GM13976 (cell line): ENCODE results near the gene PROSER3.
"Not testable (repeated sequence)": the region's sequence is repeated elsewhere in the genome, so short reads cannot be mapped to it uniquely, and the experiment has no call there.

Source experiments
- DNase-seq: peaks from one replicate; pipeline ENCODE4 v3.0.0; 2012; ENCODE audit warnings: low spot score
- CTCF ChIP-seq: IDR thresholded peaks from 2 replicates; pipeline ENCODE4 v1.5.1; 2012; ENCODE audit warnings: borderline replicate concordance, mild to moderate bottlenecking; ENCODE audit not compliant: insufficient read depth; ENCODE audit errors: extremely low read depth, missing control alignments, control extremely low read depth
- in situ Hi-C: fragments of 300-500 bp; cut with MboI; formaldehyde crosslinking; loops from one replicate; pipeline ENCODE4 v1.12.0; 2022; ENCODE audit warnings: low sequenced_read_pairs, mixed read lengths, inconsistent platforms; ENCODE audit not compliant: unreplicated experiment

The PROSER3 gene

GRCh38 chr19:35793381-35794165, 35.6 kb downstream of the PROSER3 start:
- no peak for DNase-seq
- TF ChIP-seq CTCF: no peak

GRCh38 chr19:35795564-35795963, 37.6 kb downstream of the PROSER3 start:
- DNase-seq, in situ Hi-C loops: not testable (repeated sequence)

More at GRCh38 chr19:35793381-35794165, 35.6 kb downstream of the PROSER3 start:
- in situ Hi-C loops: no loop called here

DNA sequence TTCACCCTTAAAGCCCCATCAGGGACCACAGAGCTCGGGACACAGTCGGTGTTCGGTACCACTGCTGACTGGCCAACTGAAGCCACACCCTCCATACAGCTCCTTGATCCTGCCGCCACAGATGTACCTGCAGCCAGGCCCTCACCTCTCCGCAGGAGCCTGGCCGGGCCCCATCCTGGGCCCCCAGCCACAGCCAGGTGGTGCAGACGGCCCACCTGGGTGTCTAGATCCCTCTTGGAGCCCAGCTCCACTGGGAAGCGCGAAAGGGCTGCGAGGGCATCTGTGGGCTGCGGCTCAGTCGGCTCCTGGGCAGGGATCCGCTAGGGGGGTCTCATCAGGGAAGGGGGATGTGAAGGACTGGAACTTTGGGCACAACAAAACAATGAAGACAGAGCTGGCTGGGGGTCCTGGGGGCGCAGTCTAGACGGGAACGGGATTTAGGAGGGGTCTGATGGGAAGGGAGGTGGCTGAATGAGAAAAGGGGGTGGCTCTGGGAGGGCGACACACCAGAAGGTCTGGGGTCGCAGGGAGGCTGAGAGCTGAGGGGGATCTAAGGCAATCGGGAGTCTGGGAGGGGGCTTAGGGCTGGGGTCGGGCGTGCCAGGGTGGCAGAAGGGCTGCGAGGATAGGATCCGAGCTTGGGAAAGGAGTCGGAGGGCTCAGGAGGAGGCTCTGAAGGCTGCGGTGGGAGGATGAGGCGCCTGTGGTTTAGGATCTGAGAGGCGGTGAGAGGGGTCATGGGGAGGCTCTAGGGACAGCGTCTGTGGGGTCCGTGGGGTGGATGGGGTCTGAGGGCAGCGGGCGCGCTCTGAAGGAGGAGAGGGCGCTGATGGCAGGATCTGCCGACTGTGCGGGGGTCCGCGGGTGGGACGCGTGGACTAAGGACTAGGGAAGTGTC, 38.9 kb downstream of the PROSER3 start:
- no peak for TF ChIP-seq CTCF
- in situ Hi-C loops: no loop called here
- DNase-seq: no peak

GRCh38 chr19:35797663-35798062, 39.7 kb downstream of the PROSER3 start:
- no peak for TF ChIP-seq CTCF
- in situ Hi-C loops: no loop called here
- DNase-seq: no peak

GRCh38 chr19:35801828-35802227, 43.9 kb downstream of the PROSER3 start:
- in situ Hi-C loops: no loop called here
- no peak for DNase-seq
- TF ChIP-seq CTCF: no peak

GRCh38 chr19:35805526-35806102, 47.6 kb downstream of the PROSER3 start:
- in situ Hi-C loops: no loop called here
- DNase-seq: no peak
- TF ChIP-seq CTCF: no peak

DNA sequence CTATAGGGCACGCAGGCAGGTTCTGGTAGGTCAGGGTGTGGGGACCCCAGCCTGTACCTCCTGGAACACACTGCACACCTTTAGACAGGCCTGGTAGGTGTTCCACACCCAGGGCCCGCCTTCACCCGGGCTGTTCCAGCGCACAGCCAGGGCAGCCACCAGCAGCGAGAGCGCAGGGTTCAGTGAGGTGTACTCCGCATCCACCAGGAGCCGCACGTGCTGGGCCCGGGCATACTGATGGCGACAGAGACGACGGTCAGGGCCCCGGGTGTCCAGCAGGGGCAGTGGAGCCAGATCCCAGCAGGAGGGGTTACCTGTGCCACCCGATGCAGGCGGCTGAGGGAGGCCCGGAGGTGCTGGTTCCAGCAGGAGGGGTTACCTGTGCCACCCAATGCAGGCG, 48.6 kb downstream of the PROSER3 start:
- no peak for TF ChIP-seq CTCF
- DNase-seq: no peak
- in situ Hi-C loops: no loop called here
